Stimulated activated naive CD4-positive, alpha-beta T cell (primary cell): ENCODE measurements around the gene ATRAID.
A peak's percentile ranks its signal among the peaks of the same experiment; 100 is the strongest.

Experiments
- DNase-seq, 6 experiments: peaks; one replicate each; lab custom pipeline; 2025; lab: John Stamatoyannopoulos, UW

ATRAID gene

DNA sequence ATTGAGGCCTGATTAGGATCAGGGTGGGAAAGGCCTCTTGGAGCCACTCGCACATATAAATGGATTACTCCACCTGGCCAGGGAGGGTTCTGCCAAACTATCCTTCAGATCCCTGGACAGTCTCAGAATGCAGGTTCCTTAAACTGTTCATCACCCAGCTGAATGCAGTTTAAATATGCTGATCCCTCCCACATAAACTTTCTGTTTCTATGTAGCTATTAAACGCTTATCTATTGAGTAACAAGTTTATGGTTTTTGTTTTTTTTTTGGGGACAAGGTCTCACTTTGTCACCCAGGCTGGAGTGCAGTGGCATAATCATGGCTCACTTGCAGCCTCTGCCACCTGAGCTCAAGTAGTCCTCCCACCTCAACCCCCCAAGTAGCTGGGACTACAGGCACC, 7.2 kb downstream of the ATRAID start:
- DNase-seq = no peak

DNA sequence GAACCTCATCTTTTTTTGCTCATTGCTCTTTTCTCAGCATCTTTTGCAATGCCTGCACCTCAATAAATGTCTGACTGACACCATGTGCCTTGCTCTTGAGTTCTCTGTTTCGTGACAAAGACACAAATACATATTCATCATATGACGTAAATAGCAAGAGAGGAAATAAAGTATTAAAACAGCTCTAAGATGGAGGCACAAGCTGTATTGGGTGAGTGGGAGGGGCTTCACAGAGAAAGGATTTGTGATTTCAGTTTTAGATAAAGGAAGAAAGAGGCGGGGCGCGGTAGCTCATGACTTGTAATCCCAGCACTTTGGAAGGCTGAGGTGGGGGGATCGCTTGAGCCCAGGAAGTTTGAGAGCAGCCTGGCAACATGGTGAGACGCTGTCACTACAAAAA, 8.2 kb downstream of the ATRAID start:
- no peak for DNase-seq

DNA sequence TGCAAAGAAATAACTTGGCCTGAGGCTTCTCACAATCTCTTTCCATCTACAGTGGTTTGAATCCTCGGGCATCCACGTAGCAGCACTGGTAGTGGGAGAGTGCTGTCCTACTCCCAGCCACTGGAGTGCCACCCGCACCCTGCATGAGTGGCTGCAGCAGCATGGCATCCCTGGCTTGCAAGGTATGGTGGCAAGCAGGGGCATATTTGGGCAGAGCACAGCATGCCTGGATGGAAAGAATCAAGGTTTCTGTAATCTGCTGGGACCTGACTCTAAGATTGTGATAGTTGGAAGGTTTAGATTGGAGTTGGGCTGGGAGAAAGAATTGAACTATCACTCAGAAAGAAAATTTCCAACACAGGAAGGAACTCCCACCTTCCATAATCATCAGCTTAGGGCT, 9.3 kb downstream of the ATRAID start:
- DNase-seq = no peak

DNA sequence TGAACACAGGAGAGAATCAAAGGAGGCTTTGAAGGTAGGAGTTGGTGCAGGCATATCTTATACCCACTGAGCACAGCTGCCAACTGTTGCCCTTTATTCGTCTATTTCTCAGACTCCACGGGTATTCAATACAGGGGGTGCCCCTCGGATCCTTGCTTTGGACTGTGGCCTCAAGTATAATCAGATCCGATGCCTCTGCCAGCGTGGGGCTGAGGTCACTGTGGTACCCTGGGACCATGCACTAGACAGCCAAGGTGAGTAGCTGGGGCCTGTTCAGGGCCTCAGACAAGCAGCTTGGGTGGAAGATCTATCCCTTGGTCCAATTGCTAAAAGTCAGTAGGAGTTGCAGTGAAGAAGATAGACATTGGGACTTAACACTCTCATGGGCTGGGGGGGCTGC, 10.6 kb downstream of the ATRAID start:
- no peak for DNase-seq

DNA sequence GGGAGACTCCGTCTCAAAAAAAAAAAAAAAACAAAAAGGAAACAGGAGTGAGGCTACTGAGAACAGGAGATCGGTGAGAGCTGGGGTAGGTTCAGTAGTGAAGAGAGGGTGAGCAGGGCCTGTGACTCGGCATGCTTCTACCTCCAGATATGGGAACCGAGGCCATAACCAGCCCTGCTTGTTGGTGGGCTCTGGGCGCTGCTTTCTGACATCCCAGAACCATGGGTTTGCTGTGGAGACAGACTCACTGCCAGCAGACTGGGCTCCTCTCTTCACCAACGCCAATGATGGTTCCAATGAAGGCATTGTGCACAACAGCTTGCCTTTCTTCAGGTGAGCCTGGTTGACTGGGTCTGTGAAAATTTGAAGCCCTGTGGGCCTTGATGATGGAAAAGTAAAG, 11.6 kb downstream of the ATRAID start:
- no peak for DNase-seq

DNA sequence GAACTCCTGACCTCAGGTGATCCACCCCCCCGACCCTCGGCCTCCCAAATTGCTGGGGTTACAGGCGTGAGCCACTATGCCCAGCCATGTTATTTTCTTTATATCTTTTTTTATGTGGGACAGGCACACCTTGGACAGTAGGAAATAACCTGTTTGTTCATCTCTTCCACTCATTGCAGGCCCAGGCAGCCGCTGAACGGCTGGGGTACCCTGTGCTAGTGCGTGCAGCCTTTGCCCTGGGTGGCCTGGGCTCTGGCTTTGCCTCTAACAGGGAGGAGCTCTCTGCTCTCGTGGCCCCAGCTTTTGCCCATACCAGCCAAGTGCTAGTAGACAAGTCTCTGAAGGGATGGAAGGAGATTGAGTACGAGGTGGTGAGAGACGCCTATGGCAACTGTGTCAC, 13.7 kb downstream of the ATRAID start:
- no peak for DNase-seq

DNA sequence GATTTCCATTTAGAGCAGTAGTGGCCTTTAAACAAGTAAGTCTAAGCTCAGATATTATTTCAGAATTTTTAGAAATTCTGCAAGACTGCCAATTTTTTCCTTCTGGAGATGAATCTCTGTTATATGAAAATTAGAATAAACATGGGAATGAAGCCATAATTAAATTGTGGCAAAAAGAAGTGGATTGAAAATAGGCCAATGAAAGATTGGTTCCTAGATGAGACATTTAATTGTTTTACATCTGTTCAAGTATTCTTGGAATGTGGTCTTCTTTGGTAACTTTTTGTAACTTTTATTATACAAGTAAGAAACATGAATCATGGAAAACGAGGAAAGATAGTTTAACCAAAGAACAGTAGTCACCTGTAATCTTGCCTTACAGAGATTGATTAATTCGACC, 15.7 kb downstream of the ATRAID start:
- no peak for DNase-seq

DNA sequence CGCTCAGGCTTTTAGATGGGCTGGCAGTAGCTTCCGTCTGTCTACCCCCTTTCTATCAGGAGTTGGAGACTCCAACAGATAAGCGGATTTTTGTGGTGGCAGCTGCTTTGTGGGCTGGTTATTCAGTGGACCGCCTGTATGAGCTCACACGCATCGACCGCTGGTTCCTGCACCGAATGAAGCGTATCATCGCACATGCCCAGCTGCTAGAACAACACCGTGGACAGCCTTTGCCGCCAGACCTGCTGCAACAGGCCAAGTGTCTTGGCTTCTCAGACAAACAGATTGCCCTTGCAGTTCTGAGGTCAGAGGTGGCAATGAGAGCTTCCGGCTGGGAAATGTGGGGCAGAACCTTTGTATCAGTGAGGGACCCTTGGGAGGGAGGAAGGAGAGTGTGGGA, 20.1 kb downstream of the ATRAID start:
- no peak for DNase-seq

DNA sequence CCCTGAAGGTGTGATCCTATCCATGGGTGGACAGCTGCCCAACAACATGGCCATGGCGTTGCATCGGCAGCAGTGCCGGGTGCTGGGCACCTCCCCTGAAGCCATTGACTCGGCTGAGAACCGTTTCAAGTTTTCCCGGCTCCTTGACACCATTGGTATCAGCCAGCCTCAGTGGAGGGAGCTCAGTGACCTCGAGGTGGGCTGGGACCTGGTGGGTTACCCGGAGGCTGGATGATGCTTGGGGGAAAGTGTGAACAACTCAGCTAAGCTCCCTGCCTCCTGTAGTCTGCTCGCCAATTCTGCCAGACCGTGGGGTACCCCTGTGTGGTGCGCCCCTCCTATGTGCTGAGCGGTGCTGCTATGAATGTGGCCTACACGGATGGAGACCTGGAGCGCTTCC, 21.5 kb downstream of the ATRAID start:
- DNase-seq = no peak

DNA sequence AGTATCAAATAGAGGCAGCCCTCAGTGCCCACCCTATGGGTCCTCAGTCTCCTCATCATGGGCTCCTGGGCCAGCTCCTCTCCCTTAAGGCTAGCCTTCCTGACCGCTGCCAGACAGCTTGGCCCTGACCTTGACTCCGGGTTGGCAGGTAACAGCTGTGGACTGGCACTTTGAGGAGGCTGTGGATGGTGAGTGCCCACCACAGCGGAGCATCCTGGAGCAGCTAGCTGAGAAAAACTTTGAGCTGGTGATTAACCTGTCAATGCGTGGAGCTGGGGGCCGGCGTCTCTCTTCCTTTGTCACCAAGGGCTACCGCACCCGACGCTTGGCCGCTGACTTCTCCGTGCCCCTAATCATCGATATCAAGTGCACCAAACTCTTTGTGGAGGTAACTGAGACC, 24.3 kb downstream of the ATRAID start:
- DNase-seq = no peak

DNA sequence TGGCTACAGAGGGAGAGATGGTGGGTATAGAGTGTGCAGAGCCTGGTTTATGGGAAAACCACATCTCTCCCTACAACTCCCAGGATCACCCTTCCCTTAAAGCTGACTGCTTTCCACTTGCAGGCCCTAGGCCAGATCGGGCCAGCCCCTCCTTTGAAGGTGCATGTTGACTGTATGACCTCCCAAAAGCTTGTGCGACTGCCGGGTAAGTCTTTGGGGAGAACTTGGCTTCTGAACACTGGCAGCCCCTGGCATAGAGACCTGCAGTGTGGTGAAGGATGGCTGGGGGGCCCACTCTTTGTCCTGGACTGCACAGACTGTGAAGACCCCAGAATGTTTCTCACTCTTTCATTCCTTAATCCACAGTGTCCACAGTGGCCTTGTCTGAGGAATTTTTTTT, 24.8 kb downstream of the ATRAID start:
- DNase-seq = no peak

DNA sequence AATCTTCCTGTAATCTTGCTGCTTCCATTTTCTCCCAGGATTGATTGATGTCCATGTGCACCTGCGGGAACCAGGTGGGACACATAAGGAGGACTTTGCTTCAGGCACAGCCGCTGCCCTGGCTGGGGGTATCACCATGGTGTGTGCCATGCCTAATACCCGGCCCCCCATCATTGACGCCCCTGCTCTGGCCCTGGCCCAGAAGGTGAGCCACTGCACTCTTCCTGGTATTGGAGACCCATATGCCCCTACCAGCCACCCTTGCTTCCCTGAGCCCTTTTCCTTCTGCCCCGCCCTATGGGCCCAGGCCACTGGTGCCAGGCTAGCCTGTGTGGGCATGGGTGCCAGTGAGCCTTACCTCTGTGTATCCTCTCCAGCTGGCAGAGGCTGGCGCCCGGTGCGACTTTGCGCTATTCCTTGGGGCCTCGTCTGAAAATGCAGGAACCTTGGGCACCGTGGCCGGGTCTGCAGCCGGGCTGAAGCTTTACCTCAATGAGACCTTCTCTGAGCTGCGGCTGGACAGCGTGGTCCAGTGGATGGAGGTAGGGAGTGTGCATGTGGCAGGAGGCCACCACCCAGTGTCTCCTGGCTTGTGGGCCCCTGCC, 25.6 kb downstream of the ATRAID start:
- no peak for DNase-seq

DNA sequence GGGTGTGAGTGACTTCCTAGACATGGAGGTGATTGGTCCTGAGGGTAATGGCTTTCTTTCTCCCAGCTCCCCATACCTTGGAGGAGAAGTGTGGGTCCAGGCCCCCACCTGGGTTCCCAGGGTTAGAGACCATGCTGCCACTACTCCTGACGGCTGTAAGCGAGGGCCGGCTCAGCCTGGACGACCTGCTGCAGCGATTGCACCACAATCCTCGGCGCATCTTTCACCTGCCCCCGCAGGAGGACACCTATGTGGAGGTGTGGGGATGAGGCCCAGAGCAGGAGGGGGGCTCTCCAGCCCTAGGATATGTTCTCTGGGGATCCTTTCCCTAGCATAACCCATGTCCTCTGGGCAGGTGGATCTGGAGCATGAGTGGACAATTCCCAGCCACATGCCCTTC, 27.1 kb downstream of the ATRAID start:
- DNase-seq = no peak

DNA sequence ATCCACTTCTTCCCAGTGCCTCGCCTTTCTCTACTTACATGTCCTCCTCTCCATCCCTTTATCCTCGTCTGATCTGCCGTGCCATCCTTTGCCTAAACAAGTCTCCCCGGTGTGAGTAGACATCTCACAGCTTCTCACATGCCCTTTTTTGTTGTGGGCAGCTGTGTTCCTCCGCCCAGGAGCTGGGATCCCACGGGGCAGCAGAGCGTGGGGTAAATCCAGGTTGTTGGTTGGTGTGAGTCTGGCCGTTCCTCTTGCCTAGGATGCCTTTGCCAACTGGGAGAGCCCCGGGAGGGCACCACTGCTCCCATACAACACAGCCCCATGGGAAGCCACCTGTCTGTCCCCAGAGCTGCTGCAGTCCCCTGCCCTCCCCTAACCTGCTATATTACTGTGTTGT, 28.6 kb downstream of the ATRAID start:
- no peak for DNase-seq

DNA sequence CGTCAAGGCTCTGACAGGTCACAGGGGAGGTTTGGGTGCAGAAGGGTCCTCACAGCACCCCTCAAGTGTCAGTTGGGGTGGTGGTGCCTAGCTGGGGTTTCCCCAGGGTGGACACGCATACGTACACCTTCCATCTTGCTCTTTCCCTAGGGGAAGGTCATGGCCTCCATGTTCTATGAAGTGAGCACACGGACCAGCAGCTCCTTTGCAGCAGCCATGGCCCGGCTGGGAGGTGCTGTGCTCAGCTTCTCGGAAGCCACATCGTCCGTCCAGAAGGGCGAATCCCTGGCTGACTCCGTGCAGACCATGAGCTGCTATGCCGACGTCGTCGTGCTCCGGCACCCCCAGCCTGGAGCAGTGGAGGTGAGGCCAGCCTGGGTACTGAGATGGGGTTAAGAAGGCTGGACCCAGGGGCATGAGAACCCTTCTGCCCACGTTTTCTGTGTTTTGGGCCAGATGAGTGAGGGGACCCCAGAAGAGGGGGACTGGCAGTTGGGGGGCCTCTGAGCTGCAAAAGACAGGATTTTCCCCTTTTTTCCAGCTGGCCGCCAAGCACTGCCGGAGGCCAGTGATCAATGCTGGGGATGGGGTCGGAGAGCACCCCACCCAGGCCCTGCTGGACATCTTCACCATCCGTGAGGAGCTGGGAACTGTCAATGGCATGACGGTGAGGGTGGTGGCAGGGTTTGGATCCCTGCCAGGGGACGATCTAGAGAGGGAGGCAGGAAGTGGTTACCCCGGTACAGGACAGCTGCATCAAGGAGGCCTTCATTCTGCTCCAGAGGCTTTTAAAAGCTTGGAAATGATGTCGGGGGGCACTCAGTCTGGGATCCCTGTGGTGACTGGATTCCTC, 30.1 kb downstream of the ATRAID start:
- DNase-seq = peak in 1 of 6 experiments; percentile 15

DNA sequence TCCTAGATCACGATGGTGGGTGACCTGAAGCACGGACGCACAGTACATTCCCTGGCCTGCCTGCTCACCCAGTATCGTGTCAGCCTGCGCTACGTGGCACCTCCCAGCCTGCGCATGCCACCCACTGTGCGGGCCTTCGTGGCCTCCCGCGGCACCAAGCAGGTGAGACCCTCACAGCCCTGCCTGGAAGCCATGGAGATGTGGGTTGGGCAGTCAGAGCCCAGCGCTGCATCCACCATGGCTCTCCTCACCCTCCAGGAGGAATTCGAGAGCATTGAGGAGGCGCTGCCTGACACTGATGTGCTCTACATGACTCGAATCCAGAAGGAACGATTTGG, 30.7 kb downstream of the ATRAID start:
- no peak for DNase-seq

DNA sequence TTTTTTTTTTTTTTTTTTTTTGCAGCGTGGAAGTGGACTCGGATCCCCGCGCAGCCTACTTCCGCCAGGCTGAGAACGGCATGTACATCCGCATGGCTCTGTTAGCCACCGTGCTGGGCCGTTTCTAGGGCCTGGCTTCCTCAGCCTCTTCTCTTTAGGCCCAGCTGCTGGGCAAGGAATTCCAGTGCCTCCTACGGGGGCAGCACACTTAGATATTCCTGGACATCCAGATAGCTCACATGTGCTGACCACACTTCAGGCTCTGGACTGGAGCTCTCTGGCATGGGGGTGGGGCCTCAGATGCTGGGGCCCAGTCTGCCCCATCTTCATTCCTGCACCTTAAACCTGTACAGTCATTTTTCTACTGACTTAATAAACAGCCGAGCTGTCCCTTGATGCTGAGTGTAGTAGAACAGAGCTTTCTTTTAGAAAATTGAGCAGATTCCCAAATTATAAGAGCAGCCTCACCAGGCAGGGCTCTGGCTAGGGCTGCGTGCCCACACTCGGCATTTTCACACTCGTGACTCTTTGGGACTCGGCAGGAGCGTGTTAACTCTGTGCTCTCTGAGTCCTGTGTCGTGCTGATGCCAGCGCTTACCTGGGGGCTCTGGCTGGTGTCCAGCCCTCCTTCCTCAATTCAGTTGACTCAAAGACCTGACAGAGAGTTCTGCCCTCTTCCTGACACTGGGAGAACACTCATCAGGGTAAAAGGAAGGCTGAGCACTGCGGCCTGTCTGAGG, 31.7 kb downstream of the ATRAID start:
- DNase-seq = no peak

DNA sequence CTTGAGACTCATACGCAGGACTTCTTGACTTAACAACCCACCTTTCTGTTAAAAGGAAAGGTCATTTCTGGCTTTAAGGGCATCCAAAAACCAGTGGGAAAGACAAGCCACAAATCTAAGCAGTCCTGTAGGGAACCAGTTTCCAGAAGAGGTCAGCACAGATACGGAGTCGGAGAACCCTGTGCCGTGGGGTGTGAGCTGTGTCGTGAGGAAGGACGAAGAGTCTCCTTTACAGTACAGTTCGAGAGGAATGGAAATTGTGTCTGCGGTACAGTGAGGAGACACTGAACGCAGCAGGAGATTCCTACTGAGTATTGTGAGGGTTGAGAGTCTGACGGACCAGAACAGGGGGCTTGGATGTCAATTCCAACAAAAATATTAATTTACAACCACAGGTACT, 33.3 kb downstream of the ATRAID start:
- no peak for DNase-seq

DNA sequence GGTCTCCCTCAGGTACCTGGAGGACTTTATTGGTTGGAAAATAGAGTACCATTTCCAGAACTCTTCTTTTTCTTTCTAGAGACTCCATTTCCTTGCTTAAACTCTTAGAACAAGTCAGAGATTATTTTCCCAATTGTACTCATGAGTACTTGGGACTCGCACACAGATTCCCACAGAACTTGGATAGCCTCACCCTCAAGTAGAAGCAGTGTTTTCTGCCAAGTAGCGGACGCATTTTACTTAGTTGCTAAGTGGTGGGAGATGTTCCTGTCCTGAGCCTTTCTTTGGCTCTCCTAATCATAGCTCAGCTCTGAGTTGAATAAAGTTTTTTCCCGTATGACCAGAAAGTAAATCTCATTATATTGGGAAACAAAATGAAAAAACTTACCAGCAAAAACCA, 33.8 kb downstream of the ATRAID start:
- DNase-seq = no peak

DNA sequence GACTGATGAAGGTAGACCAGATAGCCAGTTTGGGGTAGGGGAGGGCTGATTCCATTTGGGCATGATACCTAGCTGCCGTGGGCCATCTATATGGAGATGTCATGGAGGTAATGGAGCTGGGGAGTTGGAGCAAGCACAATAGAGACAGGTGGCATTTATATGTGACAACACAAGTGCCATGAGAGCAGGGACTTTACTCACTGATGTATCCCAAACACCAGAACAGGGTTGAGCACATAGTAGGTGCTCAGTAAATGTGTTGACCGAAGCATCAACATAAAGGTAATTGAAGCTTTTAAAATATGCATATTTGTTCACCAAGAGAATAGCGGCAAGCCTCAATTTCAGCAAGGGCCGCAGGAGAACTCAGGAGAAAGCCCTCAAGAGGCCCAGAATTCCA, 36.1 kb downstream of the ATRAID start:
- no peak for DNase-seq

DNA sequence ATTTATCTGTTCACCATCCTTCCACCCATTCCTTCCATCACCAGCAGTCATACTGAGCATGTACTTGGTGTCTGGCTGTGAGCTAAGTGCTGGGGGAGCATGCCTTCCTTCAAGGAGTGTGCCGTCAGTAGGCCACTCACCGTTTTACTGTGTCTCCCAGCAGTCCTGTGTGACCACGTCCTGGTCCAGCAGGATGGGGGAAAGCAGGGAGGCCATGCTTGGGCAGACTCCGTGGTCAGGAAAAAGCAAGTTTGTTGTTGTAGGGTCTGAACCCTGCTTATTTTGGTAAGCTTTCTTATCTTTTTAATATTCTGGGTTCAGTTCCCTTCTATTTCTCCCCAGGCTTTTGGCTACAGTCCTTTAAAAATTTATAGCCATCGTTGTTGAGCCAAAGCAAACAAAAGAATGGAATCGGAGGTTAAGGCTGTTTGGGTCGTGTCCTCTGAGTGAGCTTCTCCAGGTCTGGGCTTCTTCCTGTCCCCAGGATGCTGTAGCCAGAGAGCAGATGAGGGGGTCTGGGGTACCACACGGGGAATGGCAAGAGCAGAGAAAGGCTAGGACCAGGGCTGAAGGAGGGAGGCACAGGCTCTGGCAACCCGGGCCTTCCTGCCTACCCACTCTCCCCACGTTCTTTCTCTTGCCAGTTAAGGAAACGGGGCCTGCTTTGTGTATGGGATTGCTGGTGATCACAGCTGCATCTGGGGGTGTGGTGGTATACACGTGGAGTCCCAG, 37.5 kb downstream of the ATRAID start:
- DNase-seq = no peak

DNA sequence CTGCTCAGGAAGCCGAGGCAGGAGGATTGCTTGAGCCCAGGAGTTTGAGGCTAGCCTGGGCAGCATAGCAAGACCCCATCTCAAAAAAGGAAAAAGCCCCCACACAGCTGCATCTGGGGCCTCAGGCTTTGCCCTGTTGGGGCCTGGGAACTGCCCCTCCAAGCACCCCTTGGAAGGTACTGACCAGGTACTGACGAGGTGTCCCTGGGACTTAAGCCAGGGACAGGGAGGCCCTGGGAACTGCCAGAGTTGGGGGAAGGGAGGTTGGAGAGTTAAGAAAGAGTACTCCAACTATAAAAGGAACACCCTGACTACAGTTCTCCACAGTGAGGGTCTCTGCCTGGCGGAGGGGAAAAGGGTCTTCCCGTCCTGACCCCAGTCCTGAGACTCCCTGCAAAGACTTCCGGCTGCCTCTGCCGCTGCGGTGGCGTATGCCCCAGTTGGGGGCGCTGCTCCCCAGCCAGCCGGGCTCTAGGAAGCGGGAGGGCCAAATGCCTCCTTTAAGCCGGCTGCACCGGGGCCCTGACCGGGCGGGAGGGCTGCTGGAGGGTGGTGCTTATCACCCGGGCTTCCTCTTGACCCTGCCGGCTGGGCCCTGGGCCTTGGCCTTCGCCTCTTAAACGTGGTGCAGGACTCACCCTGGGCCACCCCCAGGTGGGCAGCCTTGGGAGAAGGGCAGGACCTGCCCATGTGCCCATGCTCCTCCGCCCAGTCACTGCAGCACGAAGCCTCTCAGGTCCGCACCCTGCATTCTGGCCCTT, 38.2 kb downstream of the ATRAID start:
- peak in 5 of 6 experiments; percentile 18 to 30 (median 28) for DNase-seq
